Keratinocyte (primary cell): ENCODE data around the gene LAMA3.

Experiments
- CTCF ChIP-seq, 3 experiments: IDR thresholded peaks in 1 of 3; conservative IDR thresholded peaks in 1 of 3; optimal IDR thresholded peaks in 1 of 3; 2 replicates in 2 of 3; 3 replicates in 1 of 3; pipeline versions ENCODE3 to v1.5.1; 2011; ENCODE audit warnings: low read length in 3 of 3, mild to moderate bottlenecking in 3 of 3, moderate library complexity in 2 of 3, control low read depth in 1 of 3, inconsistent platforms in 1 of 3; ENCODE audit not compliant: insufficient read depth in 2 of 3; ENCODE audit errors: extremely low read depth in 1 of 3
- EZH2 ChIP-seq: IDR thresholded peaks from one replicate; pipeline ENCODE4 v1.6.1; 2012; ENCODE audit warnings: inconsistent platforms, mild to moderate bottlenecking, low read length, moderate library complexity

GRCh38 chr18:23737578-23737977 lies 48.3 kb downstream of the LAMA3 start:
- TF ChIP-seq CTCF (optimal IDR thresholded peaks at IDR 0.05 in 1 of 3, IDR thresholded peaks at IDR 0.05 in 1 of 3, conservative IDR thresholded peaks at IDR 0.05 in 1 of 3; ENCODE audit: extremely low read depth in 1 of 3, insufficient read depth in 2 of 3, low read length in 3 of 3) (no peak), EZH2 (no peak)
